ACHN (cell line): ENCODE measurements around the gene DHX36.
A peak's percentile ranks its signal among the peaks of the same experiment; 100 is the strongest.

ENCODE experiments used
- DNase-seq: peaks from one replicate; pipeline ENCODE4 v3.0.0-alpha.2; 2015
- in situ Hi-C: cut with HindIII; loops from 2 replicates; pipeline ENCODE4 v1.10.0; 2017; ENCODE audit warnings: low sequenced_read_pairs, low pct_ligation_motif_present, low pct_unique_long_range_greater_than_20kb

DHX36 gene

GRCh38 chr3:154304116-154304786 lies 20.0 kb downstream of the DHX36 start:
- DNase-seq: no peak
- in situ Hi-C loops: no loop called here

GRCh38 chr3:154301561-154301960 lies 22.7 kb downstream of the DHX36 start:
- in situ Hi-C loops: no loop called here
- DNase-seq: no peak

- in situ Hi-C loops: no loop called here
- no peak for DNase-seq
Measured at GRCh38 chr3:154294016-154294415, 30.3 kb downstream of the DHX36 start.

- no peak for DNase-seq
- in situ Hi-C loops: no loop called here
Measured at GRCh38 chr3:154290187-154290586, 34.1 kb downstream of the DHX36 start.

GRCh38 chr3:154285221-154285620 lies 39.1 kb downstream of the DHX36 start:
- no peak for DNase-seq
- in situ Hi-C loops: no loop called here

- no peak for DNase-seq
- in situ Hi-C loops: no loop called here
Measured at GRCh38 chr3:154280161-154280560, 44.1 kb downstream of the DHX36 start.

GRCh38 chr3:154275965-154276364 lies 48.3 kb downstream of the DHX36 start:
- no peak for DNase-seq
- in situ Hi-C loops: no loop called here

- no peak for DNase-seq
- in situ Hi-C loops: no loop called here
Measured at GRCh38 chr3:154275292-154275691, 49.0 kb downstream of the DHX36 start.

GRCh38 chr3:154274348-154274747 lies 49.9 kb downstream of the DHX36 start:
- in situ Hi-C loops: no loop called here
- DNase-seq: no peak

- DNase-seq: no peak
- in situ Hi-C loops: no loop called here
Measured at GRCh38 chr3:154273381-154273780, 50.9 kb downstream of the DHX36 start.

GRCh38 chr3:154254527-154254926 lies 69.8 kb downstream of the DHX36 start:
- in situ Hi-C loops: no loop called here
- DNase-seq: no peak

GRCh38 chr3:154252759-154253638 lies 71.3 kb downstream of the DHX36 start:
- in situ Hi-C loops: no loop called here
- DNase-seq: peak; percentile 83

GRCh38 chr3:154251610-154252009 lies 72.7 kb downstream of the DHX36 start:
- in situ Hi-C loops: no loop called here
- DNase-seq: no peak

- in situ Hi-C loops: no loop called here
- no peak for DNase-seq
Measured at GRCh38 chr3:154250291-154250690, 74.0 kb downstream of the DHX36 start.

GRCh38 chr3:154247806-154248415 lies 76.4 kb downstream of the DHX36 start:
- in situ Hi-C loops: no loop called here

GRCh38 chr3:154244644-154245043 lies 79.6 kb downstream of the DHX36 start:
- DNase-seq: no peak
- in situ Hi-C loops: no loop called here

More at GRCh38 chr3:154247806-154248415, 76.4 kb downstream of the DHX36 start:
- no peak for DNase-seq

- in situ Hi-C loops: no loop called here
- DNase-seq: no peak
Measured at GRCh38 chr3:154243353-154243752, 80.9 kb downstream of the DHX36 start.

- DNase-seq: no peak
- in situ Hi-C loops: no loop called here
Measured at GRCh38 chr3:154242766-154243165, 81.5 kb downstream of the DHX36 start.

- DNase-seq: no peak
- in situ Hi-C loops: no loop called here
Measured at GRCh38 chr3:154241496-154241895, 82.8 kb downstream of the DHX36 start.
